CD4-positive, alpha-beta T cell (primary cell): Measurements from ENCODE around the gene BAG5. TPM values are rescaled to one million over a fixed set of nuclear protein-coding genes. Genes with fewer than 3 reads are reported as not detected.

ENCODE experiments used
- ATAC-seq: fragments of 200-7000 bp; cut with Tn5 transposase; one replicate; pipeline ENCODE4 v1.10.0; 2022; ENCODE audit warnings: mild to moderate bottlenecking; ENCODE audit not compliant: poor library complexity
- CTCF ChIA-PET: fragments of 350-600 bp; sonication (Branson Sonifier 250); formaldehyde crosslinking; loops from one replicate; lab custom pipeline; 2021; ENCODE audit warnings: antibody characterized with exemption, inconsistent platforms; lab: Charles Lee
- POLR2A ChIA-PET: fragments of 350-600 bp; sonication (Branson Sonifier 250); formaldehyde crosslinking; loops from one replicate; lab custom pipeline; 2021; ENCODE audit warnings: antibody characterized with exemption, inconsistent platforms; lab: Charles Lee
- DNase-seq, 14 experiments: peaks; one replicate each; pipeline ENCODE4 v3.0.0-alpha.2; 2013 to 2020; ENCODE audit warnings: mixed read lengths in 2 of 14
- H3K27ac ChIP-seq, 2 donors: one replicate each; pipeline versions ENCODE4 v1.5.1 to v1.7.0; 2013; ENCODE audit warnings: low read length in 2 of 2, low read depth in 1 of 2, mild to moderate bottlenecking in 1 of 2
- H3K27me3 ChIP-seq, 2 experiments: 1 replicate in 1 of 2; 2 replicates in 1 of 2; pipeline versions ENCODE4 v1.6.1 to v1.7.0; 2013; ENCODE audit warnings: low read length in 2 of 2, control low read depth in 1 of 2, mild to moderate bottlenecking in 1 of 2, moderate library complexity in 1 of 2; ENCODE audit not compliant: insufficient read depth in 2 of 2, control insufficient read depth in 1 of 2
- H3K36me3 ChIP-seq: one replicate; pipeline ENCODE4 v1.6.1; 2013; ENCODE audit warnings: low read length, control low read depth; ENCODE audit not compliant: insufficient read depth
- H3K4me1 ChIP-seq: one replicate; pipeline ENCODE4 v1.6.1; 2013; ENCODE audit warnings: low read length, control low read depth; ENCODE audit not compliant: insufficient read depth
- H3K4me3 ChIP-seq: one replicate; pipeline ENCODE4 v1.5.1; 2013; ENCODE audit warnings: mild to moderate bottlenecking, low read length, moderate library complexity
- H3K9me3 ChIP-seq, 2 experiments: 1 replicate in 1 of 2; 2 replicates in 1 of 2; pipeline versions ENCODE4 v1.6.1 to v1.7.0; 2013; ENCODE audit warnings: low read length in 2 of 2, mild to moderate bottlenecking in 2 of 2, control low read depth in 1 of 2, moderate library complexity in 1 of 2; ENCODE audit not compliant: control insufficient read depth in 1 of 2, insufficient read depth in 1 of 2
- H3K27ac Mint-ChIP-seq: one replicate; pipeline ENCODE4 v1.8.0; 2020; ENCODE audit warnings: mixed read lengths
- H3K27me3 Mint-ChIP-seq: one replicate; pipeline ENCODE4 v1.8.0; 2021; ENCODE audit warnings: mixed read lengths
- H3K36me3 Mint-ChIP-seq: one replicate; pipeline ENCODE4 v1.8.0; 2021; ENCODE audit warnings: low read depth, mixed read lengths
- H3K4me1 Mint-ChIP-seq: one replicate; pipeline ENCODE4 v1.8.0; 2021; ENCODE audit warnings: low read depth, mixed read lengths
- H3K4me3 Mint-ChIP-seq: one replicate; pipeline ENCODE4 v1.8.0; 2020; ENCODE audit warnings: mild to moderate bottlenecking, mixed read lengths
- H3K9me3 Mint-ChIP-seq: one replicate; pipeline ENCODE4 v1.8.0; 2020; ENCODE audit warnings: mixed read lengths
- intact Hi-C, 2 experiments: fragments of 100-400 bp; cut with DNase I in 1 of 2; cut with micrococcal nuclease in 1 of 2; formaldehyde crosslinking; loops; one replicate each; pipeline versions ENCODE4 v1.15.1 to v1.9.0; 2023 to 2025; cut with DNase I, micrococcal nuclease
- total RNA-seq, 174 experiments: library from RNA in 2 of 174; stranded (reverse) in 2 of 174; gene quantifications; one replicate each; pipeline ENCODE4 v1.2.3 and lab custom pipeline; 2021 to 2026
- TF ChIP-seq, protein P1 (sequence below): fragments of 200-600 bp; IDR thresholded peaks from one replicate; pipeline ENCODE4 v1.8.0; 2022; ENCODE audit warnings: antibody characterized with exemption, mild to moderate bottlenecking

BAG5 gene
- total RNA-seq, 2 experiments from 2014 or later = 39.4 to 40.3 TPM

GRCh38 chr14:103581206-103581605 lies 18.7 kb upstream of the BAG5 start:
- no peaks in the 10 kb centered on the region for H3K4me1 ChIP-seq
- POLR2A ChIA-PET = no interaction called here
- no peaks in the 10 kb centered on the region for H3K4me1 Mint-ChIP-seq
- no peaks in the 10 kb centered on the region for H3K27me3 Mint-ChIP-seq
- no peak overlapping the region for H3K4me3 ChIP-seq
- no peaks in the 10 kb centered on the region for H3K9me3 Mint-ChIP-seq
- H3K36me3 Mint-ChIP-seq = peaks cover 38% of the 10 kb centered on the region
- ATAC-seq (no peak), DNase-seq (no peak)
- intact Hi-C loops = no loop called here
- H3K4me3 Mint-ChIP-seq = no peak overlapping the region
- H3K36me3 ChIP-seq = peaks cover 24% of the 10 kb centered on the region
- no peaks in the 10 kb centered on the region for H3K27me3 ChIP-seq
- no peak overlapping the region for H3K27ac ChIP-seq
- no peak overlapping the region for H3K27ac Mint-ChIP-seq
- H3K9me3 ChIP-seq = no peaks in the 10 kb centered on the region
- CTCF ChIA-PET = no interaction called here
- TF ChIP-seq, protein P1, sequence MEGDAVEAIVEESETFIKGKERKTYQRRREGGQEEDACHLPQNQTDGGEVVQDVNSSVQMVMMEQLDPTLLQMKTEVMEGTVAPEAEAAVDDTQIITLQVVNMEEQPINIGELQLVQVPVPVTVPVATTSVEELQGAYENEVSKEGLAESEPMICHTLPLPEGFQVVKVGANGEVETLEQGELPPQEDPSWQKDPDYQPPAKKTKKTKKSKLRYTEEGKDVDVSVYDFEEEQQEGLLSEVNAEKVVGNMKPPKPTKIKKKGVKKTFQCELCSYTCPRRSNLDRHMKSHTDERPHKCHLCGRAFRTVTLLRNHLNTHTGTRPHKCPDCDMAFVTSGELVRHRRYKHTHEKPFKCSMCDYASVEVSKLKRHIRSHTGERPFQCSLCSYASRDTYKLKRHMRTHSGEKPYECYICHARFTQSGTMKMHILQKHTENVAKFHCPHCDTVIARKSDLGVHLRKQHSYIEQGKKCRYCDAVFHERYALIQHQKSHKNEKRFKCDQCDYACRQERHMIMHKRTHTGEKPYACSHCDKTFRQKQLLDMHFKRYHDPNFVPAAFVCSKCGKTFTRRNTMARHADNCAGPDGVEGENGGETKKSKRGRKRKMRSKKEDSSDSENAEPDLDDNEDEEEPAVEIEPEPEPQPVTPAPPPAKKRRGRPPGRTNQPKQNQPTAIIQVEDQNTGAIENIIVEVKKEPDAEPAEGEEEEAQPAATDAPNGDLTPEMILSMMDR = no peak

DNA sequence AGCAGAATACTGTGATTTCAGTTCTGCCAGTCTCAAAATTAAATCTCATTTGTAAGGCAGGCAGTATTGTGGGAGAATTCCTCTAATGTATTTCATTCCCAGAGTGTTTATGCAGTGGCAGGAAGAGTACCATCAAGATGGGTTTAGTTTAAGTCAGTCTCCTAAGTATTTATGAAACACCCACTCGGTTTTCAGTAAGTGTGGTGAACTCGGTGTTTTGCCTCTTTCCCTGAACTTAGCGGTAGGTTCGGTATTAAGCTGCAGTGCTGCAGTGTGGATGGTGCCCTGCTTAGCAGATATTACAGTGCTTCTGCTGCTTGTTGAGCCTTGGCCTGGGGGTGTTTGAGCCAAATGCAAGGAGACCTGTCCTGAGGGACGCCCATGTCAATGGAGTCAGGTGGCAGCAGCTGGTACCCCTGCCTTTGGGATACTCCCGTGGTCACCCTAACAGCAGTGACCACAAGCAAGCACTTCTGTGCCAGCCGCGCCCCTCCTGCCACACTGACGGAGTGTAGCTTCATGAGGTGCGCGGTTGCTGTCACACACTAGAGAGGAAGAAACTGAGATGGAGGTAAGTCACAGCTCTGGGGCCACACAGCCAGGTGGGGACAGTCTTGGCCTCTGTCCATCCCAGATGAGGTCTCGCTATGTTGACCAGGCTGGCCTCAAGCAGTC lies 16.1 kb upstream of the BAG5 start:
- H3K4me1 Mint-ChIP-seq = no peaks in the 10 kb centered on the region
- POLR2A ChIA-PET = no interaction called here
- no peaks in the 10 kb centered on the region for H3K9me3 Mint-ChIP-seq
- H3K36me3 Mint-ChIP-seq = peaks cover 56% of the 10 kb centered on the region
- CTCF ChIA-PET = no interaction called here
- ATAC-seq (no peak), DNase-seq (no peak)
- H3K27ac Mint-ChIP-seq = no peak overlapping the region
- Histone ChIP-seq H3K4me1 (no peaks in the 10 kb centered on the region), H3K36me3 (peaks cover 46% of the 10 kb centered on the region), H3K9me3 (no peaks in the 10 kb centered on the region), H3K27ac (no peak overlapping the region), H3K27me3 (no peaks in the 10 kb centered on the region), H3K4me3 (no peak overlapping the region)
- intact Hi-C loops = loop anchor here in 1 of 2 experiments (10.0 kb wide), 1 partner anchor 196 kb away; no protein-coding TSS in a partner anchor
- H3K27me3 Mint-ChIP-seq = no peaks in the 10 kb centered on the region
- TF ChIP-seq, protein P1 = no peak
- H3K4me3 Mint-ChIP-seq = no peak overlapping the region

DNA sequence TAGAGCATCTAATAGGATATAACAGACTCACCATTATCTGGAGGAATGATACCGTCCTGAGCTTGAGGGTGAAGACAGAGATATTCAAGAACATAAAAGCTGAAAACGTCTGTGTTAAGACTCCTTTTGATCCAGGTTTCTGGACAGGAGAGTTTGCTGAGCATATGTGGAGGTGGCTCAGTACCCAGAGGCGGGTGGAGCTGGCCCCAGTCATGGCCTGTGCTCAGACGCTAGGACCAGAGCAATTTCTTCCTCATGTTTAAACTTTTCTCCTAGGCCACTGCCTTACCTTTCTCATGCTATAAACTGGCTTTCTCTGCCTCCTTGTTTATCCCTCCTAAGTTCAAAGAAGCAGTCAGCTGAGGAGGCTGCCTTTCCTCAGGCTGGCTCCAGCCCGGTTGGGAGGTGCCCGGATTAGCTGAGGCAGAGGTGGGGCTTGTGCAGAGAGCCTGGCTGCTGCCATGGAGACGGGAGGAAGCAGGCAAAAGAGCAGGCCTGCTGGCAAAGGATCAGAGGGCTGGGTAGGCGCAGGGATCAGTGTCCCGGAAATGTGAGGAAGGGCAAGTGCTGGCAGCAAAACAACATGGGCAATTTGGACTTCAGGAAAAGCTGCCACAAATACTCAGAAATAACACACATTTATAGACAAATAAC lies 14.0 kb upstream of the BAG5 start:
- Mint-ChIP-seq H3K4me3 (no peak overlapping the region), H3K4me1 (no peaks in the 10 kb centered on the region), H3K9me3 (no peaks in the 10 kb centered on the region), H3K27ac (no peak overlapping the region), H3K36me3 (peaks cover 66% of the 10 kb centered on the region), H3K27me3 (no peaks in the 10 kb centered on the region)
- H3K36me3 ChIP-seq = peaks cover 44% of the 10 kb centered on the region
- no peaks in the 10 kb centered on the region for H3K9me3 ChIP-seq
- ChIA-PET POLR2A (no interaction called here), CTCF (no interaction called here)
- TF ChIP-seq, protein P1 = no peak
- no peak overlapping the region for H3K27ac ChIP-seq
- no peak overlapping the region for H3K4me3 ChIP-seq
- H3K4me1 ChIP-seq = no peaks in the 10 kb centered on the region
- no peak for DNase-seq
- no peak for ATAC-seq
- H3K27me3 ChIP-seq = no peaks in the 10 kb centered on the region
- intact Hi-C loops = loop anchor here in 1 of 2 experiments (10.0 kb wide), 1 partner anchor 198 kb away; no protein-coding TSS in a partner anchor
